ENCODE data around the gene CD276. TPM values are rescaled to one million over a fixed set of nuclear protein-coding genes. Genes with fewer than 3 reads are reported as not detected.
A peak's percentile ranks its signal among the peaks of the same experiment; 100 is the strongest.

CD276 gene
- total RNA-seq, 2 experiments from 2014 or later: not detected

DNA sequence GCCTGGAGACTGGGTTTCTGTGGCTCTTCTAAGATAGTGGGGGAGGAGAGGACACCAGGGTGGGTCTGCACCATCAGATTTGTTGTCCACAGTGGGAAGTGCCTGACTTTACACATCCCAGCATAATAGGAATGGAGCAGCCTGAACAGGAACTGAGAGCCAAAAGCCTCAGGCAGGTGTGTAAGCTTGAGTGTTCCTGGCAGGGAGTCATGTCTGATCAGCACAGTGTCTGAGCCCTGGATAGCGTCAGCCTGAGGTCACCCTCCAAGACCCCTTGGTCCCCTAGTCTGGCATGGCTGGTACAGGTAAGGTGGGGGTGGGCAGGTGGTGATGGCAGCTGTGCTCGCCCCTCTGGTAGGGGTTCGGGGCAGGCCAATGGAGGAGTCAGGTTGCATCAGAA, 48.7 kb downstream of the CD276 start:
- H3K27ac Mint-ChIP-seq: no peak overlapping the region
- no peaks in the 10 kb centered on the region for H3K27me3 Mint-ChIP-seq (ENCODE audit: low read depth)
- CTCF ChIA-PET: no interaction called here
- no peak for ATAC-seq
- H3K9me3 Mint-ChIP-seq (ENCODE audit: insufficient read depth): no peaks in the 10 kb centered on the region
- POLR2A ChIA-PET: no interaction called here
- no peaks in the 10 kb centered on the region for H3K4me1 Mint-ChIP-seq (ENCODE audit: low read depth)
- no peak for DNase-seq
- no peak overlapping the region for H3K4me3 Mint-ChIP-seq
- no peaks in the 10 kb centered on the region for H3K36me3 Mint-ChIP-seq (ENCODE audit: low read depth)

GRCh38 chr15:73737535-73737934, 53.4 kb downstream of the CD276 start:
- ChIA-PET POLR2A (no interaction called here), CTCF (no interaction called here)
- ATAC-seq (no peak), DNase-seq (no peak)
- no peaks in the 10 kb centered on the region for H3K36me3 Mint-ChIP-seq (ENCODE audit: low read depth)
- no peaks in the 10 kb centered on the region for H3K4me1 Mint-ChIP-seq (ENCODE audit: low read depth)
- no peak overlapping the region for H3K27ac Mint-ChIP-seq
- no peaks in the 10 kb centered on the region for H3K27me3 Mint-ChIP-seq (ENCODE audit: low read depth)
- H3K4me3 Mint-ChIP-seq: no peak overlapping the region
- H3K9me3 Mint-ChIP-seq (ENCODE audit: insufficient read depth): no peaks in the 10 kb centered on the region

DNA sequence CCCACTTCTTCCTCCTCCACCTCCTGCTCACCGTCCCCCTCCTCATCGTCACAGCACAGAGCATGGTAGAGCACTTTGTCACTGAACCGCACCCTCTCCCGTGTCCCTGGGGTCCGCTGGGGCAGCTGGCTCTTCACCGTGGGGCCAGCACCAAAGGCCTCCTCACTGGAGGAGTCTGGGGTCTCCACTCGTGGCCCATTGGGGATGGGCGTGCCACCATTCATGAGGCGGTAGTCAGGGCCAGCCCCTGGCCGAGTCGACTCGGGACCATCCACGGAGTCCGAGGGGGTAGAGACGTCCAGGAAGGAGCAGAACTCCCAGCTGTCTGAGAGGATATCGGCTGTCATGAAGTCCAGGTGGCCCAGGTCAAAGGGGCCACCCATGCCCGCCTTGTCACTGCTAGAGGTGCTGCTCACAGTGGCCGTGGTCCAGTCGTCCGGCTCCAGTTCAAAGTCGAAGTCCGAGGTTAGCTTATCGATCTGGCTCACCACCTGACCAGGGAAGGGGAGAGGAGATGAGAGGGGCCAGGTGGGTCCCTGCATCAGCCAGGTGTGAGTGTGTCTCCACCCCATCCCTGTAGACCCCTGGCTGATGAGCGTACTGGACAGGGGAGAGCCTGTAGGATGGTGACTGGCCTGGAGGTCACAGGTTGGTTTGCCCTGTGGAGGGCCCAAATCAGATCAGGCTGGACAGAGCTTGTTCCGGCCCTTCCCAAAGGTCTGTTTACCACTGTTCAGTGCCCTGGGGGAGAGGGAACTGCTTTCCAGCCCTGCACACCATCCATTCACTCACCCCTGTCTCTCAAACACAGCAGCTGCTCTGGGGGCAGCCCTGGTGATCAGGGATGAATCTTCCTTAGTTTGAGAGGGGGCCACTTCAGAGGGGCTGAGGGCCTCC, 56.2 kb downstream of the CD276 start:
- no peaks in the 10 kb centered on the region for H3K36me3 Mint-ChIP-seq (ENCODE audit: low read depth)
- H3K9me3 Mint-ChIP-seq (ENCODE audit: insufficient read depth): no peaks in the 10 kb centered on the region
- no peaks in the 10 kb centered on the region for H3K4me1 Mint-ChIP-seq (ENCODE audit: low read depth)
- H3K27ac Mint-ChIP-seq: peak overlapping the region; percentile 28
- DNase-seq (no peak), ATAC-seq (no peak)
- ChIA-PET POLR2A (no interaction called here), CTCF (no interaction called here)
- H3K4me3 Mint-ChIP-seq: no peak overlapping the region
- H3K27me3 Mint-ChIP-seq (ENCODE audit: low read depth): no peaks in the 10 kb centered on the region

DNA sequence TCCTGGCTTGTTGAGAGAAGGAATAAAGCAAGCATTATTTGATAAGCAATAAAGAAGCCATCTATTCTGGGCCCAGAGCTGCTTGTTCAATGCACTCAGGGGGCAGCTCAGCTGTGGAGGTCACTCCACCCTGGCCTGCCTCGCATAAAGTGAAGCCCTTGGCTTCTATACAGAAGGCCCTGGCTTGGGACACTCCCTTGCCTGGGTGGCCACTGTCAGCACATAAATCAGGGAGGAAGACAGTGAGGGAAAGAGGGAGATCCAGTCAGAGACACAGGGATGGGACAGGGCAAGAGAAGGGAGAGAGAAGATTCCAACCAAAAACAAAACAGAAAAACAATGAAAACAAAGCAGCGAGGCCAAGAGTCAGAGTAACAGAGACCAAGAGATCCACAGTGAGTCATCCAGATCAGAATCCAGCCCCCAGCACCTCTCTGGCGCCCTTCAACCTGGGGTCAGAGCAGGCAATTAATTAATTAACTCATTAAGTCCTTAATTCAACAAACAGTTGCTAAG, 57.2 kb downstream of the CD276 start:
- no peak for ATAC-seq
- Mint-ChIP-seq H3K27ac (no peak overlapping the region), H3K4me3 (no peak overlapping the region)

GRCh38 chr15:73744293-73744692, 60.1 kb downstream of the CD276 start:
- H3K36me3 Mint-ChIP-seq (ENCODE audit: low read depth): no peaks in the 10 kb centered on the region
- ChIA-PET CTCF (no interaction called here), POLR2A (no interaction called here)
- H3K9me3 Mint-ChIP-seq (ENCODE audit: insufficient read depth): no peaks in the 10 kb centered on the region
- H3K4me1 Mint-ChIP-seq (ENCODE audit: low read depth): no peaks in the 10 kb centered on the region
- H3K27ac Mint-ChIP-seq: no peak overlapping the region
- DNase-seq (no peak), ATAC-seq (no peak)
- H3K4me3 Mint-ChIP-seq: no peak overlapping the region
- H3K27me3 Mint-ChIP-seq (ENCODE audit: low read depth): no peaks in the 10 kb centered on the region

More for the DNA sequence above, 57.2 kb downstream of the CD276 start:
- Mint-ChIP-seq H3K27me3 (ENCODE audit: low read depth) (no peaks in the 10 kb centered on the region), H3K4me1 (ENCODE audit: low read depth) (no peaks in the 10 kb centered on the region), H3K9me3 (ENCODE audit: insufficient read depth) (no peaks in the 10 kb centered on the region), H3K36me3 (ENCODE audit: low read depth) (no peaks in the 10 kb centered on the region)
- ChIA-PET CTCF (no interaction called here), POLR2A (no interaction called here)
- DNase-seq: no peak

DNA sequence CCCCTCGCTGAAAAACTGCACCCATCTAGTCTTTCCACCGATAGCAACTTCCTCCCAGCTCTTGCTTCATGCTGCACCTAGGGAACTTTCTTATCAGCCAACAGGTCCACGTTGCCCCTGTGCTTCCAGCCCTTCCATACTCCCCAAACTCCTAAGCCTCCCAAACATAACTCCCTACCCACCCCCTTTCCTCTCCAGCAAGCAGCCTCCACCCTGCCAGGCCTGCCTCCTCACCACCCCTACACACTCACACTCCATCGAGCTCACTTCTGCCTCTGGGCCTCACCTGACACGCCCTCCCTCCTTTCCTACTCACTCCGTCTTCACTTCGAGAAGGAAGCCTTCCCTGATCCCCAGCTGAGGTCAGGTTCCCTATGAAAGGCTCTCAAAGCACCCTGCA, 60.9 kb downstream of the CD276 start:
- DNase-seq (no peak), ATAC-seq (no peak)
- ChIA-PET CTCF (no interaction called here), POLR2A (no interaction called here)
- Mint-ChIP-seq H3K4me1 (ENCODE audit: low read depth) (no peaks in the 10 kb centered on the region), H3K27me3 (ENCODE audit: low read depth) (peaks cover 5% of the 10 kb centered on the region), H3K27ac (no peak overlapping the region), H3K4me3 (no peak overlapping the region), H3K36me3 (ENCODE audit: low read depth) (no peaks in the 10 kb centered on the region), H3K9me3 (ENCODE audit: insufficient read depth) (no peaks in the 10 kb centered on the region)

GRCh38 chr15:73746261-73746660, 62.1 kb downstream of the CD276 start:
- peaks cover 11% of the 10 kb centered on the region for H3K27me3 Mint-ChIP-seq (ENCODE audit: low read depth)
- POLR2A ChIA-PET: no interaction called here
- no peaks in the 10 kb centered on the region for H3K9me3 Mint-ChIP-seq (ENCODE audit: insufficient read depth)
- ATAC-seq: no peak
- DNase-seq: no peak
- H3K27ac Mint-ChIP-seq: no peak overlapping the region
- no peaks in the 10 kb centered on the region for H3K4me1 Mint-ChIP-seq (ENCODE audit: low read depth)
- H3K4me3 Mint-ChIP-seq: no peak overlapping the region
- no peaks in the 10 kb centered on the region for H3K36me3 Mint-ChIP-seq (ENCODE audit: low read depth)
- CTCF ChIA-PET: no interaction called here

GRCh38 chr15:73746883-73747282, 62.7 kb downstream of the CD276 start:
- H3K36me3 Mint-ChIP-seq (ENCODE audit: low read depth): no peaks in the 10 kb centered on the region
- ChIA-PET CTCF (interaction anchor here (1.1 kb wide), 1 partner anchor 13 kb away, joined by 3 read pairs; no protein-coding TSS in a partner anchor), POLR2A (no interaction called here)
- DNase-seq (no peak), ATAC-seq (no peak)
- H3K4me3 Mint-ChIP-seq: no peak overlapping the region
- peaks cover 14% of the 10 kb centered on the region for H3K27me3 Mint-ChIP-seq (ENCODE audit: low read depth)
- no peaks in the 10 kb centered on the region for H3K9me3 Mint-ChIP-seq (ENCODE audit: insufficient read depth)
- no peak overlapping the region for H3K27ac Mint-ChIP-seq
- H3K4me1 Mint-ChIP-seq (ENCODE audit: low read depth): no peaks in the 10 kb centered on the region

- no peak for ATAC-seq
- Mint-ChIP-seq H3K36me3 (ENCODE audit: low read depth) (no peaks in the 10 kb centered on the region), H3K4me3 (no peak overlapping the region), H3K27me3 (ENCODE audit: low read depth) (peaks cover 14% of the 10 kb centered on the region), H3K9me3 (ENCODE audit: insufficient read depth) (no peaks in the 10 kb centered on the region), H3K27ac (no peak overlapping the region), H3K4me1 (ENCODE audit: low read depth) (no peaks in the 10 kb centered on the region)
- POLR2A ChIA-PET: interaction anchor here (0.7 kb wide), 1 partner anchor 104 kb away, joined by 4 read pairs; no protein-coding TSS in a partner anchor
- CTCF ChIA-PET: interaction anchor here (1.1 kb wide), 1 partner anchor 11 kb away, joined by 3 read pairs; no protein-coding TSS in a partner anchor
- DNase-seq: no peak
Observed at GRCh38 chr15:73747847-73748590, 63.8 kb downstream of the CD276 start.

- no peak overlapping the region for H3K4me3 Mint-ChIP-seq
- H3K27me3 Mint-ChIP-seq (ENCODE audit: low read depth): peaks cover 18% of the 10 kb centered on the region
- H3K36me3 Mint-ChIP-seq (ENCODE audit: low read depth): no peaks in the 10 kb centered on the region
- no peaks in the 10 kb centered on the region for H3K9me3 Mint-ChIP-seq (ENCODE audit: insufficient read depth)
- DNase-seq (no peak), ATAC-seq (no peak)
- no peak overlapping the region for H3K27ac Mint-ChIP-seq
- POLR2A ChIA-PET: no interaction called here
- CTCF ChIA-PET: no interaction called here
- no peaks in the 10 kb centered on the region for H3K4me1 Mint-ChIP-seq (ENCODE audit: low read depth)
Observed at GRCh38 chr15:73748730-73749129, 64.5 kb downstream of the CD276 start.

GRCh38 chr15:73749533-73749932, 65.3 kb downstream of the CD276 start:
- Mint-ChIP-seq H3K4me3 (no peak overlapping the region), H3K27ac (no peak overlapping the region), H3K4me1 (ENCODE audit: low read depth) (no peaks in the 10 kb centered on the region), H3K27me3 (ENCODE audit: low read depth) (peaks cover 26% of the 10 kb centered on the region), H3K36me3 (ENCODE audit: low read depth) (no peaks in the 10 kb centered on the region), H3K9me3 (ENCODE audit: insufficient read depth) (no peaks in the 10 kb centered on the region)
- no peak for ATAC-seq
- POLR2A ChIA-PET: no interaction called here
- DNase-seq: no peak
- CTCF ChIA-PET: no interaction called here

DNA sequence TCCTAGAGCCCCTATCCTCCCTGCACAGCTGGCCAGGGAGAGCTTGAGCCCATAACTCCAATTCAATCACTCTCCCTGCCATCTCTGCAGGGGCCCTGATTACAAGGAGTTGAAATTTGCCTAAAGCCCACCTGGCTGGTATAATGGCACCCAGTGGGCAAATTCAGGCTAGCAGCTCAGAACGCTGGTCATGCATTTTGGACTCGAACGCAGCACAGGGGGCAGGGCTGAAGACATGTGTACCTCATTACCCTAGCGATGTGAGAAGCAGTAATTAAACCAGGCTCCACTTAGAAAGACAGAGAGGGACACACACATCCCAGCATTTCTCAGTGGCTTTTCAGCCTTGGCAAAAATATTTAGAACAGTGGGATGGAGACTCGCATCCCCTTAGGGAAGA, 65.8 kb downstream of the CD276 start:
- H3K4me1 Mint-ChIP-seq (ENCODE audit: low read depth): no peaks in the 10 kb centered on the region
- H3K27me3 Mint-ChIP-seq (ENCODE audit: low read depth): peaks cover 30% of the 10 kb centered on the region
- H3K9me3 Mint-ChIP-seq (ENCODE audit: insufficient read depth): no peaks in the 10 kb centered on the region
- DNase-seq (no peak), ATAC-seq (no peak)
- H3K36me3 Mint-ChIP-seq (ENCODE audit: low read depth): no peaks in the 10 kb centered on the region
- POLR2A ChIA-PET: no interaction called here
- CTCF ChIA-PET: no interaction called here
- no peak overlapping the region for H3K4me3 Mint-ChIP-seq
- no peak overlapping the region for H3K27ac Mint-ChIP-seq
